K562 (cell line): ENCODE measurements around the gene OPHN1. TPM values are rescaled to one million over a fixed set of nuclear protein-coding genes. Genes with fewer than 3 reads are reported as not detected.

Experiments used
- ATAC-seq: fragments of 200-7000 bp; cut with Tn5 transposase; 3 replicates; pipeline ENCODE4 v1.9.1; 2020; ENCODE audit warnings: moderate library complexity
- BruUV-seq: library from RNA; stranded (reverse); fragments of 400-500 nt; replicated peaks from 2 replicates; lab custom pipeline; 2021; lab: Mats Ljungman, UMichigan
- CTCF ChIA-PET: fragments of 300-600 bp; formaldehyde crosslinking; extraction: SDS; loops from one replicate; lab custom pipeline; 2021; ENCODE audit warnings: low intra/inter-chr PET ratio; lab: Yijun Ruan, JAX
- POLR2A ChIA-PET: fragments of 300-600, 350-650 bp; sonication (Branson Sonifier 250); formaldehyde crosslinking; extraction: SDS; loops from one replicate; lab custom pipeline; 2021; ENCODE audit warnings: antibody characterized with exemption, inconsistent platforms; lab: Yijun Ruan, JAX
- DNase-seq, 4 experiments: peaks; one replicate each; pipeline versions ENCODE4 v3.0.0 to v3.0.0-alpha.2; 2011 to 2018; ENCODE audit warnings: low spot score in 3 of 4, mixed read lengths in 3 of 4; ENCODE audit errors: extremely low read depth in 1 of 4
- FAIRE-seq: peaks from 2 replicates; lab custom pipeline; 2011; peaks lifted over from hg19 to GRCh38; lab: Jason Lieb, UNC
- H2AFZ ChIP-seq: 2 replicates; pipeline ENCODE4 v1.6.0; 2011; ENCODE audit warnings: low read depth, low read length, control low read depth, inconsistent platforms
- H3K27ac ChIP-seq: fragments of 200-600 bp; 3 replicates; pipeline ENCODE4 v1.8.0; 2011; ENCODE audit warnings: low read depth, mild to moderate bottlenecking, control low read depth, inconsistent platforms, low read length, moderate library complexity, mixed read lengths; ENCODE audit errors: extremely low read depth
- H3K27me3 ChIP-seq, 2 experiments: fragments of 300-600 bp in 1 of 2; 2 replicates in 1 of 2; 3 replicates in 1 of 2; pipeline versions ENCODE4 v1.6.0 to v1.8.0; 2011; ENCODE audit warnings: inconsistent platforms in 2 of 2, low read length in 2 of 2, mild to moderate bottlenecking in 1 of 2, mixed read lengths in 1 of 2, moderate library complexity in 1 of 2; ENCODE audit not compliant: control insufficient read depth in 2 of 2, insufficient read depth in 2 of 2
- H3K36me3 ChIP-seq: fragments of 300-600 bp; 3 replicates; pipeline ENCODE4 v1.8.0; 2011; ENCODE audit warnings: mild to moderate bottlenecking, low read length, inconsistent platforms; ENCODE audit not compliant: control insufficient read depth, insufficient read depth
- H3K4me1 ChIP-seq, 2 experiments: fragments of 200-600 bp in 1 of 2; replicated peaks in 1 of 2; 2 replicates in 1 of 2; 3 replicates in 1 of 2; pipeline versions ENCODE4 v1.5.1 to v1.8.0; 2011; ENCODE audit warnings: inconsistent platforms in 2 of 2, low read length in 2 of 2, mild to moderate bottlenecking in 1 of 2, mixed read lengths in 1 of 2, moderate library complexity in 1 of 2; ENCODE audit not compliant: control insufficient read depth in 2 of 2, insufficient read depth in 2 of 2
- H3K4me2 ChIP-seq: 2 replicates; pipeline ENCODE4 v1.6.1; 2011; ENCODE audit warnings: low read length, control low read depth, inconsistent platforms, mixed read lengths; ENCODE audit not compliant: insufficient read depth
- H3K4me3 ChIP-seq: fragments of 200-600 bp; sonication (generic), shearing (Covaris generic); 2 replicates; pipeline ENCODE4 v1.5.1; 2016; ENCODE audit warnings: control low read depth, inconsistent platforms
- H3K79me2 ChIP-seq: fragments of 200-600 bp; 3 replicates; pipeline ENCODE4 v1.8.0; 2011; ENCODE audit warnings: low read length, inconsistent platforms; ENCODE audit not compliant: control insufficient read depth, insufficient read depth
- H3K9ac ChIP-seq, 2 experiments: 2 replicates each; pipeline versions ENCODE4 v1.6.0 to v1.6.1; 2011; ENCODE audit warnings: low read depth in 2 of 2, low read length in 2 of 2, control low read depth in 1 of 2, inconsistent platforms in 1 of 2, mild to moderate bottlenecking in 1 of 2, mixed read lengths in 1 of 2; ENCODE audit not compliant: insufficient read depth in 1 of 2
- H3K9me1 ChIP-seq: one replicate; pipeline ENCODE4 v1.6.0; 2011; ENCODE audit warnings: inconsistent platforms, mild to moderate bottlenecking, low read length, moderate library complexity; ENCODE audit not compliant: control insufficient read depth, insufficient read depth
- H3K9me3 ChIP-seq: replicated peaks from 2 replicates; pipeline ENCODE4 v1.5.1; 2011; ENCODE audit warnings: low read depth, low read length, inconsistent platforms; ENCODE audit not compliant: control insufficient read depth, insufficient read depth
- H4K20me1 ChIP-seq: replicated peaks from 2 replicates; pipeline ENCODE4 v1.6.1; 2011; ENCODE audit warnings: low read length, inconsistent platforms, mixed read lengths; ENCODE audit not compliant: control insufficient read depth, insufficient read depth
- CTCFL ChIP-seq: IDR thresholded peaks from 2 replicates; pipeline ENCODE4 v1.6.1; 2011; ENCODE audit warnings: borderline replicate concordance, low read depth, mild to moderate bottlenecking, moderate library complexity, low read length; ENCODE audit not compliant: insufficient read depth, poor library complexity, severe bottlenecking
- FIP1L1 ChIP-seq: fragments of 200-400 bp; formaldehyde crosslinking; IDR thresholded peaks from 2 replicates; pipeline ENCODE4 v1.6.1; 2018; ENCODE audit warnings: mild to moderate bottlenecking, low read depth, low read length; ENCODE audit not compliant: poor library complexity, severe bottlenecking
- FOXA3 ChIP-seq, 2 experiments: fragments of 450-650 bp in 1 of 2; sonication (generic) in 1 of 2; formaldehyde crosslinking; IDR thresholded peaks in 1 of 2; conservative IDR thresholded peaks in 1 of 2; 2 replicates each; pipeline versions ENCODE4 v1.4.0 to v1.8.0; 2020 to 2022; ENCODE audit warnings: mild to moderate bottlenecking in 2 of 2, missing genetic modification reagents in 1 of 2
- HMBOX1 ChIP-seq: sonication (generic); IDR thresholded peaks from 2 replicates; pipeline ENCODE4 v1.6.1; 2016
- HNRNPLL ChIP-seq: fragments of 200-400 bp; formaldehyde crosslinking; IDR thresholded peaks from 2 replicates; pipeline ENCODE4 v1.6.1; 2017; ENCODE audit warnings: low read length, low read depth, mild to moderate bottlenecking; ENCODE audit not compliant: poor library complexity, severe bottlenecking
- MCM5 ChIP-seq: fragments of 450-650 bp; IDR thresholded peaks from 2 replicates; pipeline ENCODE4 v1.6.1; 2016; ENCODE audit warnings: low read depth
- PRMT5 ChIP-seq: sonication (generic); formaldehyde crosslinking; IDR thresholded peaks from 2 replicates; pipeline ENCODE4 v1.5.0; 2020; ENCODE audit warnings: missing genetic modification reagents
- RERE ChIP-seq: sonication (generic); formaldehyde crosslinking; IDR thresholded peaks from 2 replicates; pipeline ENCODE4 v1.8.0; 2023; ENCODE audit warnings: missing genetic modification reagents, mild to moderate bottlenecking, borderline replicate concordance
- SIRT6 ChIP-seq: IDR thresholded peaks from one replicate; pipeline ENCODE4 v1.6.1; 2012; ENCODE audit warnings: low read depth, mild to moderate bottlenecking, control low read depth, inconsistent platforms, low read length, moderate library complexity
- ZNF224 ChIP-seq: sonication (generic); formaldehyde crosslinking; IDR thresholded peaks from 2 replicates; pipeline ENCODE4 v1.8.0; 2022; ENCODE audit warnings: mild to moderate bottlenecking, missing genetic modification reagents
- ZNF23 ChIP-seq: fragments of 250-450 bp; sonication (Bioruptor Pico); IDR thresholded peaks from 2 replicates; pipeline ENCODE4 v1.4.0; 2020; ENCODE audit warnings: mild to moderate bottlenecking
- ZNF695 ChIP-seq: fragments of 450-650 bp; formaldehyde crosslinking; IDR thresholded peaks from 2 replicates; pipeline ENCODE4 v1.4.0; 2020; ENCODE audit warnings: mild to moderate bottlenecking, moderate library complexity
- WGBS: fragments of 100-300 bp; shearing (Covaris generic); methylation state at CpG from one replicate; pipeline ENCODE4 v1.1.6; 2016; ENCODE audit warnings: low coverage, mixed read lengths; ENCODE audit not compliant: insufficient coverage; ENCODE audit errors: missing lambda C conversion rate; 5-methylcytosine and 5-hydroxymethylcytosine counted together
- in situ Hi-C: fragments of 300-500 bp; cut with MboI; formaldehyde crosslinking; loops from 4 replicates; pipeline ENCODE4 v1.15.0; 2018; ENCODE audit warnings: inconsistent platforms, mixed read lengths
- intact Hi-C: fragments of 100-400 bp; cut with micrococcal nuclease; formaldehyde crosslinking; loops from 2 replicates; pipeline ENCODE4 v1.14.2; 2022
- polyA plus RNA-seq, 8 experiments: library from polyadenylated mRNA; depleted of rRNA in 4 of 8; stranded (reverse) in 5 of 8; unstranded in 3 of 8; fragments of >200 nt; fragmentation: Nextera tagmentation in 2 of 8; fragmentation: Illumina TruSeq in 1 of 8; extraction: Ambion mirVana in 2 of 8; extraction: Trizol in 1 of 8; gene quantifications; 2 replicates each; pipeline versions ENCODE4 v1.2.1 to v1.2.3, GENCODE V29; 2011 to 2014; ENCODE audit warnings: inconsistent platforms in 1 of 8, missing spikeins in 1 of 8
- total RNA-seq, 7 experiments: library from RNA; depleted of rRNA in 6 of 7; stranded (reverse); fragments of >200 nt in 6 of 7; fragmentation: Illumina TruSeq in 2 of 7; extraction: Trizol in 2 of 7; gene quantifications; 2 replicates each; pipeline versions ENCODE4 v1.2.1 to v1.2.3, GENCODE V29; 2011 to 2021; ENCODE audit warnings: low replicate concordance in 1 of 7

OPHN1 gene
- total and polyA plus RNA-seq, 9 of the 15 experiments (the other 6 are each of a cell fraction or from before 2014, with no cell fraction given): 0.28 to 1.8 (median 1.0) TPM

GRCh38 chrX:68307769-68308168, 125.5 kb downstream of the OPHN1 start (continued):
- TF ChIP-seq HNRNPLL (no peak), FOXA3 (CRISPR knock-in tag; conservative IDR thresholded peaks at IDR 0.05 in 1 of 2, IDR thresholded peaks at IDR 0.05 in 1 of 2) (no peak)
- TF ChIP-seq, all 486 proteins: peak for 0

GRCh38 chrX:68304602-68305001, 128.7 kb downstream of the OPHN1 start:
- Histone ChIP-seq H3K4me2 (no peak overlapping the region), H3K27ac (no peak overlapping the region), H3K79me2 (no peaks in the 10 kb centered on the region), H3K36me3 (no peaks in the 10 kb centered on the region), H3K4me1 (no peaks in the 10 kb centered on the region), H3K9ac (no peak overlapping the region), H4K20me1 (no peaks in the 10 kb centered on the region), H3K27me3 (no peaks in the 10 kb centered on the region), H3K9me1 (no peaks in the 10 kb centered on the region), H3K9me3 (no peaks in the 10 kb centered on the region), H3K4me3 (no peak overlapping the region), H2AFZ (no peak overlapping the region)
- FAIRE-seq: no peak
- ATAC-seq: no peak
- POLR2A ChIA-PET: no interaction called here
- intact Hi-C loops: no loop called here
- CTCF ChIA-PET: no interaction called here
- WGBS: 43% methylated on average over 1 of the region's 1 CpG
- DNase-seq: no peak
- no TSS peak for BruUV-seq
- in situ Hi-C loops: no loop called here
- TF ChIP-seq RERE (CRISPR knock-in tag) (no peak), PRMT5 (no peak), ZNF695 (CRISPR knock-in tag) (no peak), HMBOX1 (no peak), SIRT6 (no peak), CTCFL (no peak), FIP1L1 (no peak), MCM5 (no peak), ZNF23 (no peak), ZNF224 (no peak)
